ENCODE data around the gene TYR.
"Not testable (repeated sequence)": the region's sequence is repeated elsewhere in the genome, so short reads cannot be mapped to it uniquely, and the experiment has no call there.

The TYR gene

GRCh38 chr11:89272540-89273088, 94.9 kb downstream of the TYR start:
- not testable (repeated sequence) for DNase-seq

- not testable (repeated sequence) for DNase-seq
Measured at GRCh38 chr11:89273220-89273619, 95.5 kb downstream of the TYR start.

GRCh38 chr11:89275966-89276365, 98.3 kb downstream of the TYR start:
- DNase-seq = no peak

- no peak for DNase-seq
Measured at GRCh38 chr11:89279176-89279575, 101.5 kb downstream of the TYR start.

- not testable (repeated sequence) for DNase-seq
Measured at GRCh38 chr11:89281032-89281677, 103.5 kb downstream of the TYR start.

- DNase-seq = not testable (repeated sequence)
Measured at GRCh38 chr11:89286601-89287000, 108.9 kb downstream of the TYR start.

- not testable (repeated sequence) for DNase-seq
Measured at GRCh38 chr11:89288004-89288403, 110.3 kb downstream of the TYR start.

- no peak for DNase-seq
Measured at GRCh38 chr11:89293965-89294679, 116.4 kb downstream of the TYR start.

GRCh38 chr11:89295023-89295422, 117.3 kb downstream of the TYR start:
- DNase-seq = not testable (repeated sequence)

GRCh38 chr11:89303029-89303428, 125.4 kb downstream of the TYR start:
- DNase-seq = not testable (repeated sequence)

- DNase-seq = not testable (repeated sequence)
Measured at GRCh38 chr11:89308272-89308671, 130.6 kb downstream of the TYR start.

- DNase-seq = not testable (repeated sequence)
Measured at GRCh38 chr11:89309321-89309985, 131.8 kb downstream of the TYR start.

GRCh38 chr11:89310607-89311006, 132.9 kb downstream of the TYR start:
- not testable (repeated sequence) for DNase-seq

GRCh38 chr11:89321401-89321800, 143.7 kb downstream of the TYR start:
- DNase-seq = no peak

- no peak for DNase-seq
Measured at GRCh38 chr11:89327885-89328284, 150.2 kb downstream of the TYR start.

- DNase-seq = not testable (repeated sequence)
Measured at GRCh38 chr11:89331940-89332339, 154.3 kb downstream of the TYR start.

- DNase-seq = not testable (repeated sequence)
Measured at GRCh38 chr11:89333704-89334103, 156.0 kb downstream of the TYR start.

GRCh38 chr11:89337100-89337650, 159.5 kb downstream of the TYR start:
- not testable (repeated sequence) for DNase-seq

GRCh38 chr11:89338073-89338472, 160.4 kb downstream of the TYR start:
- not testable (repeated sequence) for DNase-seq

- not testable (repeated sequence) for DNase-seq
Measured at GRCh38 chr11:89340450-89340849, 162.8 kb downstream of the TYR start.

- not testable (repeated sequence) for DNase-seq
Measured at GRCh38 chr11:89342880-89343572, 165.4 kb downstream of the TYR start.

Data from stimulated activated CD4-positive, alpha-beta T cell treated with anti-CD3 and anti-CD28 coated beads, Interleukin-4, amount 100 ng/mL, for 24 hours (primary cell).